ENCODE measurements around the gene MCC. TPM values are rescaled to one million over a fixed set of nuclear protein-coding genes. Genes with fewer than 3 reads are reported as not detected.

Gene MCC
- total RNA-seq, result 20.6 TPM
- long read RNA-seq, full-length matches to known transcripts, result 8 of 27 reads
- long read RNA-seq, partial matches to known transcripts, result 10 of 27 reads
- long read RNA-seq, other reads (novel, unspliced or antisense), result 9 of 27 reads

DNA sequence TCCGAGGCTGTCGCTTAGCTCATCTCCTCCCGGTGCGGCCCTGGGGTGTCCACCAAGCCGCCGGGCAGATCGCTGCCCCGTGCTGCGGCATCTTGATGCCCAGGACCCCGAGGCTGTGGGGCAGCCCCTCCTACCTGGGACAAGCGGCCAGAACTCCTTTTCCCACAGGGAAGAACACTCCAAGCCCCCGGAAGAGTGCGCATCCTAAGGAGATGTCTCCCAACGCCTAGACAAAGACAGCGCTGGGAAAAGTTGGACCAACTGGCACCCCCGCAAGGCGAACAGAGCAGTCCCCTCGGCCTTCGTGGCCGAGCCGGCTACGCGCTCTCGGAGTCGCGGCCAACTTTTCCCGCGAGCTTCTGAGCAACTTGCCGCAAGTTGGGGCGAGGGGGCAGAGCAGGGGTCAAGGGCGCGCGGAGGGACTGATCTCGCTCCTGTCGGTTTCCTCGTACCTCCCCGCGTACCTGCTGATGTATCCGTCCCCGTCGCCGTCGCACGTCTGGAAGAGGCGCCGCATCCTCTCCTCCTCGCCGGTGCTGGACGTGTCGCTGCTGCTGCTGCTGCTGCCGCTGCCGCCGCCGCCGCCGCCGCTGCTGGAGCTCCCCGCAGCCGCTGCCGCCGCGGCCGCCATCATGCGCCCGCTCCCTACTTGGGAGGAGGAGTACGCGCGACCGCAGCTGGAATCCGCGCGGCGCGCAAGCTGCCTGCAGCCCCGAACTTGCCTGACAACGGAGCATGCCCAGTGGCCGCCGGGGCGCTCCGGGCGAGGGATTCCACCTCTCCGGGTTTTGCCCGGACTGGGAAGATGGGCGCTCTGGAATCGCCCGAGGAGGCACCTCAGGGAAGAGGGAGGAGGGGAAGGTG, at the start of gene MCC:
Gene MCC (minus strand): TSS at position 673 of the 864 bp plus-strand sequence.
- Histone ChIP-seq H3K4me1 (peaks cover 23% of the 10 kb centered on the region), H3K27ac (peak within 1 kb of the TSS; percentile 24), H3K4me3 (peak within 1 kb of the TSS; percentile 58), H3K9me3 (peaks cover 7% of the 10 kb centered on the region), H3K27me3 (ENCODE audit: low read depth) (peaks cover 67% of the 10 kb centered on the region), H3K36me3 (no peaks in the 10 kb centered on the region)
- intact Hi-C loops (cut with DNase I), result no loop called here
- TF ChIP-seq, protein P1, sequence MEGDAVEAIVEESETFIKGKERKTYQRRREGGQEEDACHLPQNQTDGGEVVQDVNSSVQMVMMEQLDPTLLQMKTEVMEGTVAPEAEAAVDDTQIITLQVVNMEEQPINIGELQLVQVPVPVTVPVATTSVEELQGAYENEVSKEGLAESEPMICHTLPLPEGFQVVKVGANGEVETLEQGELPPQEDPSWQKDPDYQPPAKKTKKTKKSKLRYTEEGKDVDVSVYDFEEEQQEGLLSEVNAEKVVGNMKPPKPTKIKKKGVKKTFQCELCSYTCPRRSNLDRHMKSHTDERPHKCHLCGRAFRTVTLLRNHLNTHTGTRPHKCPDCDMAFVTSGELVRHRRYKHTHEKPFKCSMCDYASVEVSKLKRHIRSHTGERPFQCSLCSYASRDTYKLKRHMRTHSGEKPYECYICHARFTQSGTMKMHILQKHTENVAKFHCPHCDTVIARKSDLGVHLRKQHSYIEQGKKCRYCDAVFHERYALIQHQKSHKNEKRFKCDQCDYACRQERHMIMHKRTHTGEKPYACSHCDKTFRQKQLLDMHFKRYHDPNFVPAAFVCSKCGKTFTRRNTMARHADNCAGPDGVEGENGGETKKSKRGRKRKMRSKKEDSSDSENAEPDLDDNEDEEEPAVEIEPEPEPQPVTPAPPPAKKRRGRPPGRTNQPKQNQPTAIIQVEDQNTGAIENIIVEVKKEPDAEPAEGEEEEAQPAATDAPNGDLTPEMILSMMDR (IDR thresholded peaks at IDR 0.05), result no peak
- ATAC-seq (peak; percentile 85 to 89), DNase-seq (peak; percentile 75)

DNA sequence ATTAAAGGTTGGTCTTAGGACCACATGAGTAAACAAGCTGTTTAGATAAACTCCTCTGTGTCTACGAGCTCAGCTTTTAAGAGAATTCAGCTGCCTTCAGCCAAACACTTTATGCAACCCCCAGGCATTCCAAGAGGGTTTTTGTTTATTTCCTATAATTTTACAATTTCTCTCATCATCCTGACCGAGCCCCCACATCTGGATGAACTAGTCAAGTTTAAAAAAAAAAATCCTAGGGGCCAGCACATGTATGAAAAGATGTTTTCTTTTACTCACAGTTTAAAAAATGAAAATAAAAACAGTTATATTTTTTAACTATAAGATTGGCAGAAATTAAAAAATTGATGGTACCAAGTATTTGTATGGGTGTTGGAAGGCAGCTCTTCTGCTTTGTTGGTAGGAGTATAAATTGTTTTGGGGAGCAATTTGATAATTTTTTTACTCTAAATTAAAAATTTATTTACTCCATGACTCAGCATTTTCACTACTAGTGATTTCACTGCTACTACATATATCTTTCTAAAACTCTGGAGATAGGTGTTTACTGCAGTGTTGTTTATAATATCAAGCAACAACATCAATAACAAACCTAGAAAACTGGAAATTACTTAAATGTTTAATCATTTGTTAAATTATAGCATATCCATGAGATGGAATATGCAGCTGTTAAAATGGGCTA, 43.4 kb upstream of the MCC start:
- Histone ChIP-seq H3K4me1 (no peaks in the 10 kb centered on the region), H3K27ac (no peak overlapping the region), H3K9me3 (peaks cover 18% of the 10 kb centered on the region), H3K36me3 (peaks cover 35% of the 10 kb centered on the region), H3K4me3 (no peak overlapping the region), H3K27me3 (ENCODE audit: low read depth) (no peaks in the 10 kb centered on the region)
- intact Hi-C loops (cut with DNase I), result no loop called here
- DNase-seq (no peak), ATAC-seq (no peak)
- TF ChIP-seq, protein P1 (IDR thresholded peaks at IDR 0.05), result no peak

DNA sequence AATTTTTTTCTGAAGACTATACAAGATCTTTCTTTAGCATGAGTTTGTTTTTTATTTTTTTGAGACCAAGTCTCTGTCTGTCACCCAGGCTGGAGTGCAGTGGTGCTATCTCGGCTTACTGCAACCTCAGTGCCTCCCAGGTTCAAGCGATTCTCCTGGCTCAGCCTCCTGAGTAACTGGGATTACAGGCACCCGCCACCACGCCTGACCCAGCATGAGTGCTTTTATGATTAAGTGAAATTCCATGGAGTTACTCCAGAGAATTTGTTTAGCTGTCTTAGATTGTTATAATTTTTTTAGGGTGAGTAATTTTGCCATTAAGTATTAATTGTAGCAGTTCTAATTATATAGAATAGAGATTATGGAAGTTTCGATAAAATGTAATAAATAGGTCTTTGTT, 39.5 kb upstream of the MCC start:
- DNase-seq (no peak), ATAC-seq (no peak)
- TF ChIP-seq, protein P1 (IDR thresholded peaks at IDR 0.05), result no peak
- no peaks in the 10 kb centered on the region for H3K27me3 ChIP-seq (ENCODE audit: low read depth)
- H3K27ac ChIP-seq, result no peak overlapping the region
- H3K36me3 ChIP-seq, result no peaks in the 10 kb centered on the region
- H3K4me3 ChIP-seq, result no peak overlapping the region
- peaks cover 18% of the 10 kb centered on the region for H3K9me3 ChIP-seq
- intact Hi-C loops (cut with DNase I), result no loop called here
- peaks cover 11% of the 10 kb centered on the region for H3K4me1 ChIP-seq

GRCh38 chr5:113526421-113526820, 38.2 kb upstream of the MCC start:
- peaks cover 10% of the 10 kb centered on the region for H3K9me3 ChIP-seq
- no peak for ATAC-seq
- no peak overlapping the region for H3K27ac ChIP-seq
- intact Hi-C loops (cut with DNase I), result no loop called here
- no peak overlapping the region for H3K4me3 ChIP-seq
- TF ChIP-seq, protein P1 (IDR thresholded peaks at IDR 0.05), result no peak
- no peaks in the 10 kb centered on the region for H3K36me3 ChIP-seq
- H3K27me3 ChIP-seq (ENCODE audit: low read depth), result no peaks in the 10 kb centered on the region
- H3K4me1 ChIP-seq, result peaks cover 11% of the 10 kb centered on the region
- no peak for DNase-seq

DNA sequence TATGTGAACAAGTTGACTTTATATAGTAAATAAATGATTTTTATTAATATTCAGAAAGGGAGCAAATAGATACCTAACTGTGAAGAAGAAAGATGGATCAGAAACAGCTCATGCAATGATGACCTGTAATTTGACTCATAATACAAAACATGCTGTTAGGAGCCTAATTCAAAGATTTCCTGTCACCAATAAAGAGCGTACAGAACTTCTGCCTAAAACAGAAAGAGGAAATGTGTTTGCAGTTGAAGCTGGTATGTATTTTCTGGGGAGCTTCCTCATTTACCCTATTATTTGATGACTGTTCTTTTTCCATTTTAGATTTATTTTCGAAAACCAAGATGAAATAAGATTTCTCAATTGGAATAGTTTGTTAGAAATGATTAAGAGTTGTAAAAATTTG, 36.7 kb upstream of the MCC start:
- DNase-seq, result no peak
- intact Hi-C loops (cut with DNase I), result no loop called here
- TF ChIP-seq, protein P1 (IDR thresholded peaks at IDR 0.05), result no peak
- H3K36me3 ChIP-seq, result no peaks in the 10 kb centered on the region
- H3K4me1 ChIP-seq, result peaks cover 11% of the 10 kb centered on the region
- no peaks in the 10 kb centered on the region for H3K9me3 ChIP-seq
- H3K4me3 ChIP-seq, result no peak overlapping the region
- H3K27ac ChIP-seq, result no peak overlapping the region
- H3K27me3 ChIP-seq (ENCODE audit: low read depth), result no peaks in the 10 kb centered on the region
- ATAC-seq, result peak in 1 of 2 donors; percentile 52
